GM12878 (cell line): ENCODE data around the gene CTNNBL1. TPM values are rescaled to one million over a fixed set of nuclear protein-coding genes. Genes with fewer than 3 reads are reported as not detected.

Experiments used
- ATAC-seq: fragments of 200-7000 bp; cut with Tn5 transposase; 3 replicates; pipeline ENCODE4 v1.9.1; 2020; ENCODE audit warnings: mild to moderate bottlenecking, moderate library complexity
- BruUV-seq: library from RNA; stranded (reverse); fragments of 400-500 nt; replicated peaks from 2 replicates; lab custom pipeline; 2021; lab: Mats Ljungman, UMichigan
- CTCF ChIA-PET: fragments of 300-600 bp; sonication (Branson Sonifier 250); formaldehyde crosslinking; extraction: SDS; loops from one replicate; lab custom pipeline; 2021; ENCODE audit warnings: inconsistent platforms; lab: Yijun Ruan, JAX
- POLR2A ChIA-PET: fragments of 350-600 bp; formaldehyde crosslinking; extraction: SDS; loops from one replicate; lab custom pipeline; 2021; ENCODE audit warnings: inconsistent platforms; lab: Charles Lee
- RAD21 ChIA-PET: fragments of 300-600 bp; sonication (Branson Sonifier 250); formaldehyde crosslinking; loops from one replicate; lab custom pipeline; 2023; ENCODE audit warnings: antibody characterized with exemption; ENCODE audit not compliant: unreplicated experiment; lab: Charles Lee
- SMC1A ChIA-PET: fragments of 300-600 bp; sonication (Branson Sonifier 250); formaldehyde crosslinking; loops from one replicate; lab custom pipeline; 2023; ENCODE audit not compliant: unreplicated experiment, uncharacterized antibody; lab: Charles Lee
- DNase-seq: peaks from one replicate; pipeline ENCODE4 v3.0.0-alpha.2; 2011; ENCODE audit warnings: low read depth, low spot score
- FAIRE-seq: peaks from 3 replicates; lab custom pipeline; 2011; peaks lifted over from hg19 to GRCh38; lab: Jason Lieb, UNC
- H2AFZ ChIP-seq: 2 replicates; pipeline ENCODE4 v1.6.0; 2011; ENCODE audit warnings: low read depth, low read length, control low read depth; ENCODE audit not compliant: control insufficient read depth
- H3K27ac ChIP-seq: 2 replicates; pipeline ENCODE4 v1.5.1; 2011; ENCODE audit warnings: control low read depth; ENCODE audit not compliant: control insufficient read depth, insufficient read depth
- H3K27me3 ChIP-seq, 2 experiments: replicated peaks in 1 of 2; 2 replicates each; pipeline versions ENCODE4 v1.6.0 to v1.6.1; 2011; ENCODE audit warnings: low read length in 1 of 2; ENCODE audit not compliant: control insufficient read depth in 2 of 2, insufficient read depth in 2 of 2
- H3K36me3 ChIP-seq, 2 experiments: 2 replicates each; pipeline ENCODE4 v1.5.1; 2011; ENCODE audit warnings: low read length in 1 of 2; ENCODE audit not compliant: control insufficient read depth in 2 of 2, insufficient read depth in 2 of 2
- H3K4me1 ChIP-seq: 2 replicates; pipeline ENCODE4 v1.6.1; 2011; ENCODE audit warnings: mild to moderate bottlenecking, low read length, moderate library complexity, mixed read lengths; ENCODE audit not compliant: control insufficient read depth, insufficient read depth
- H3K4me2 ChIP-seq: 2 replicates; pipeline ENCODE4 v1.6.0; 2011; ENCODE audit warnings: control low read depth; ENCODE audit not compliant: control insufficient read depth, insufficient read depth
- H3K4me3 ChIP-seq: fragments of 200-600 bp; sonication (generic); 2 replicates; pipeline ENCODE4 v1.5.1; 2016
- H3K79me2 ChIP-seq: 2 replicates; pipeline ENCODE4 v1.6.0; 2011; ENCODE audit warnings: low read length; ENCODE audit not compliant: control insufficient read depth, insufficient read depth
- H3K9ac ChIP-seq: 2 replicates; pipeline ENCODE4 v1.8.0; 2011; ENCODE audit warnings: low read length, control low read depth, mixed read lengths; ENCODE audit not compliant: control insufficient read depth, insufficient read depth
- H3K9me3 ChIP-seq: replicated peaks from 3 replicates; pipeline ENCODE4 v1.5.1; 2011; ENCODE audit warnings: mild to moderate bottlenecking, low read length; ENCODE audit not compliant: control insufficient read depth, insufficient read depth
- H4K20me1 ChIP-seq: 2 replicates; pipeline ENCODE4 v1.6.0; 2011; ENCODE audit not compliant: control insufficient read depth, insufficient read depth
- ATF7 ChIP-seq: fragments of 450-650 bp; IDR thresholded peaks from 2 replicates; pipeline ENCODE4 v1.6.1; 2016; ENCODE audit warnings: low read depth, mild to moderate bottlenecking
- BACH1 ChIP-seq: fragments of 450-650 bp; IDR thresholded peaks from 2 replicates; pipeline ENCODE4 v1.6.1; 2017; ENCODE audit warnings: mild to moderate bottlenecking, borderline replicate concordance
- CHD2 ChIP-seq: IDR thresholded peaks from 2 replicates; pipeline ENCODE4 v1.6.1; 2011; ENCODE audit warnings: low read depth, low read length, improper control_type of control experiment, borderline replicate concordance
- FOXK2 ChIP-seq: fragments of 450-650 bp; IDR thresholded peaks from 2 replicates; pipeline ENCODE4 v1.6.1; 2017; ENCODE audit warnings: mild to moderate bottlenecking, moderate library complexity
- HCFC1 ChIP-seq: fragments of 150-350 bp; IDR thresholded peaks from 2 replicates; pipeline ENCODE4 v1.6.1; 2014; ENCODE audit warnings: low read length
- MTA3 ChIP-seq: IDR thresholded peaks from 2 replicates; pipeline ENCODE4 v1.6.1; 2012; ENCODE audit warnings: low read length, inconsistent platforms, borderline replicate concordance
- PML ChIP-seq: IDR thresholded peaks from 2 replicates; pipeline ENCODE4 v1.6.1; 2012; ENCODE audit warnings: low read length, inconsistent platforms
- RCOR1 ChIP-seq: conservative IDR thresholded peaks from 2 replicates; pipeline ENCODE4 v1.6.1; 2012; ENCODE audit warnings: low read depth, low read length, improper control_type of control experiment
- TCF3 ChIP-seq: IDR thresholded peaks from 2 replicates; pipeline ENCODE4 v1.6.1; 2012; ENCODE audit warnings: low read depth, mild to moderate bottlenecking, low read length, borderline replicate concordance; ENCODE audit not compliant: insufficient read depth
- YBX1 ChIP-seq: fragments of 450-650 bp; IDR thresholded peaks from 2 replicates; pipeline ENCODE4 v1.6.1; 2016; ENCODE audit warnings: antibody characterized with exemption
- WGBS: methylation state at CpG from one replicate; pipeline ENCODE4 v1.1.6; 2016; ENCODE audit warnings: low lambda C conversion rate; ENCODE audit not compliant: insufficient replicate concordance, insufficient coverage; ENCODE audit errors: missing lambda C conversion rate; 5-methylcytosine and 5-hydroxymethylcytosine counted together
- in situ Hi-C: fragments of 300-500 bp; cut with MboI; formaldehyde crosslinking; loops from 9 replicates; pipeline ENCODE4 v1.14.3; 2018; ENCODE audit warnings: mixed read lengths
- intact Hi-C: fragments of 100-400 bp; cut with micrococcal nuclease; formaldehyde crosslinking; loops from one replicate; pipeline ENCODE4 v1.14.2; 2022; ENCODE audit not compliant: unreplicated experiment
- polyA plus RNA-seq, 11 experiments: library from polyadenylated mRNA; depleted of rRNA in 4 of 11; unstranded in 6 of 11; stranded (reverse) in 5 of 11; fragments of >200 nt; fragmentation: Nextera tagmentation in 4 of 11; fragmentation: Illumina TruSeq in 1 of 11; extraction: Ambion mirVana in 4 of 11; extraction: Trizol in 1 of 11; gene quantifications; 1 replicate in 1 of 11; 2 replicates in 10 of 11; pipeline versions ENCODE4 v1.2.1 to v1.2.3, GENCODE V29; 2011 to 2016; ENCODE audit warnings: inconsistent platforms in 2 of 11, missing spikeins in 2 of 11, low read depth in 1 of 11
- total RNA-seq, 4 experiments: library from RNA; depleted of rRNA in 3 of 4; stranded (reverse); fragments of >200 nt in 3 of 4; fragmentation: Illumina TruSeq in 1 of 4; extraction: Trizol in 1 of 4; gene quantifications; 2 replicates each; pipeline versions ENCODE4 v1.2.1 to v1.2.3, GENCODE V29; 2013 to 2021
- TF ChIP-seq, protein P1 (sequence below), 3 experiments: IDR thresholded peaks in 2 of 3; conservative IDR thresholded peaks in 1 of 3; 2 replicates each; pipeline ENCODE4 v1.5.1; 2011; ENCODE audit warnings: low read depth in 3 of 3, low read length in 3 of 3, mild to moderate bottlenecking in 3 of 3, control low read depth in 2 of 3, moderate library complexity in 2 of 3, inconsistent platforms in 1 of 3, mixed read lengths in 1 of 3; ENCODE audit not compliant: control insufficient read depth in 2 of 3, insufficient read depth in 1 of 3; ENCODE audit errors: extremely low read depth in 1 of 3
- TF ChIP-seq, protein P2 (sequence below): IDR thresholded peaks from 2 replicates; pipeline ENCODE4 v1.6.1; 2012; ENCODE audit warnings: low read length, inconsistent platforms
- TF ChIP-seq, protein P3 (sequence below): fragments of 450-650 bp; formaldehyde crosslinking; IDR thresholded peaks from 2 replicates; pipeline ENCODE4 v1.5.0; 2022; ENCODE audit warnings: mild to moderate bottlenecking, missing genetic modification characterization

Gene CTNNBL1
- total and polyA plus RNA-seq, 10 of the 15 experiments (the other 5 are each of a cell fraction or from before 2014, with no cell fraction given): 43.1 to 102 (median 67.8) TPM

DNA sequence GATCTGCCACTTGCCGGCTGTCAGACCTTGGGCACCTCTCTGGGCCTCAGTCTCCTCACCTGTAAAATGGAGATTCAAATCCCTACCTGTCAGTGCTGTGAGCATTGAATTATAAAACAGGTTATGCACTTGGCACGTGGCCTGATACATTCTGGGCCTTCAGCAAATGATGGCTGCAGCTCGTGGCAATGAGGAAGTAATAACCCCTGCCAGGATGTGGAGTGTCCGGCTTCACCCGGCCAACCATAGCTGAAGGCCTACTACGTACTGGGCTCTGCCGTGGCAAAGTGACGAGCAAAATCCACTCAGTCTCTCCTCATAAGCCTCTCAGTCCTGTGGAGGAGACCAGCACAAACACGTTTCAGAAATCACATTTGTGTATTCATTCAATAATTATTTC is 198.2 kb downstream of the CTNNBL1 start (continued):
- TF ChIP-seq, protein P1, sequence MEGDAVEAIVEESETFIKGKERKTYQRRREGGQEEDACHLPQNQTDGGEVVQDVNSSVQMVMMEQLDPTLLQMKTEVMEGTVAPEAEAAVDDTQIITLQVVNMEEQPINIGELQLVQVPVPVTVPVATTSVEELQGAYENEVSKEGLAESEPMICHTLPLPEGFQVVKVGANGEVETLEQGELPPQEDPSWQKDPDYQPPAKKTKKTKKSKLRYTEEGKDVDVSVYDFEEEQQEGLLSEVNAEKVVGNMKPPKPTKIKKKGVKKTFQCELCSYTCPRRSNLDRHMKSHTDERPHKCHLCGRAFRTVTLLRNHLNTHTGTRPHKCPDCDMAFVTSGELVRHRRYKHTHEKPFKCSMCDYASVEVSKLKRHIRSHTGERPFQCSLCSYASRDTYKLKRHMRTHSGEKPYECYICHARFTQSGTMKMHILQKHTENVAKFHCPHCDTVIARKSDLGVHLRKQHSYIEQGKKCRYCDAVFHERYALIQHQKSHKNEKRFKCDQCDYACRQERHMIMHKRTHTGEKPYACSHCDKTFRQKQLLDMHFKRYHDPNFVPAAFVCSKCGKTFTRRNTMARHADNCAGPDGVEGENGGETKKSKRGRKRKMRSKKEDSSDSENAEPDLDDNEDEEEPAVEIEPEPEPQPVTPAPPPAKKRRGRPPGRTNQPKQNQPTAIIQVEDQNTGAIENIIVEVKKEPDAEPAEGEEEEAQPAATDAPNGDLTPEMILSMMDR (IDR thresholded peaks at IDR 0.05 in 2 of 3, conservative IDR thresholded peaks at IDR 0.05 in 1 of 3; ENCODE audit: control insufficient read depth in 2 of 3, extremely low read depth in 1 of 3, insufficient read depth in 1 of 3, low read depth in 3 of 3, low read length in 3 of 3): no peak
- TF ChIP-seq TCF3 (no peak), HCFC1 (no peak), BACH1 (no peak), RCOR1 (no peak), PML (no peak), ATF7 (no peak), FOXK2 (no peak)
- TF ChIP-seq, protein P2, sequence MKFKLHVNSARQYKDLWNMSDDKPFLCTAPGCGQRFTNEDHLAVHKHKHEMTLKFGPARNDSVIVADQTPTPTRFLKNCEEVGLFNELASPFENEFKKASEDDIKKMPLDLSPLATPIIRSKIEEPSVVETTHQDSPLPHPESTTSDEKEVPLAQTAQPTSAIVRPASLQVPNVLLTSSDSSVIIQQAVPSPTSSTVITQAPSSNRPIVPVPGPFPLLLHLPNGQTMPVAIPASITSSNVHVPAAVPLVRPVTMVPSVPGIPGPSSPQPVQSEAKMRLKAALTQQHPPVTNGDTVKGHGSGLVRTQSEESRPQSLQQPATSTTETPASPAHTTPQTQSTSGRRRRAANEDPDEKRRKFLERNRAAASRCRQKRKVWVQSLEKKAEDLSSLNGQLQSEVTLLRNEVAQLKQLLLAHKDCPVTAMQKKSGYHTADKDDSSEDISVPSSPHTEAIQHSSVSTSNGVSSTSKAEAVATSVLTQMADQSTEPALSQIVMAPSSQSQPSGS: no peak

DNA sequence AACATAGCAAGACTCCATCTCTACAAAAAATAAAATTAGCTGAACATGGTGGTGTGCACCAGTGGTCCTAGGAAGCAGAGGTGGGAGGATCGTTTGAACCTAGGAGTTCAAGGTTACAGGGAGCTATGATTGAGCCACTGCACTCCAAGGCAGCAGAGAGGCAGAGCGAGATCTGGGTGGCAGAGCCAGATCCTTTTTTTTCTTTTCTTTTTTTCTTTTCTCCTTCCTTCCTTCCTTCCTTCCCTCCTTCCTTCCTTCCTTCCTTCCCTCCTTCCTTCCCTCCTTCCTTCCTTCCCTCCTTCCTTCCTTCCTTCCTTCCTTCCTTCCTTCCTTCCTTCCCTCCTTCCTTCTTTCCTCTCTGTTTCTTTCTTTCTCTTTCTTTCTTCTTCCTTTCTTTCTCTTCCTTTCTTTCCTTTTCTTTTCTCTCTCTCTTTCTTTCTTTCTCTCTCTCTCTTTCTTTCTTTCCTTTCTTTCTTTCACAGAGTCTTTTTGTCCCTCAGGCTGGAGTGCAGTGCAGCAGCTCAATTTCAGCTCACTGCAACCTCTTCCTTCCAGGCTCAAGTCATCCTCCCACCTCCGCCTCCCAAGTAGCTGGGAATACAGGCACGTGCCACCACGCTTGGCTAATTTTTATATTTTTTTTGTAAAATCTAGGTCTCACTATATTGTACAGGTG is 199.9 kb downstream of the CTNNBL1 start:
- H3K79me2 ChIP-seq: no peaks in the 10 kb centered on the region
- DNase-seq (no peak), FAIRE-seq (no peak), ATAC-seq (no peak)
- peaks cover 3% of the 10 kb centered on the region; the same call in 1 of the 2 replicates for H3K4me1 ChIP-seq
- in situ Hi-C loops: no loop called here
- H4K20me1 ChIP-seq: no peaks in the 10 kb centered on the region
- no peak overlapping the region for H3K4me3 ChIP-seq
- H3K36me3 ChIP-seq: no peaks in the 10 kb centered on the region
- H3K27me3 ChIP-seq: no peaks in the 10 kb centered on the region
- 57% methylated on average over 5 of the region's 5 CpGs for WGBS
- no peak overlapping the region for H3K4me2 ChIP-seq
- no peak overlapping the region for H3K27ac ChIP-seq
- RAD21 ChIA-PET: interaction anchor here (1.0 kb wide), 1 partner anchor 9 kb away, joined by 3 read pairs; no protein-coding TSS in a partner anchor
- CTCF ChIA-PET: interaction anchor here (0.7 kb wide), 1 partner anchor 327 kb away, joined by 3 read pairs; no protein-coding TSS in a partner anchor
- no peak overlapping the region for H3K9ac ChIP-seq
- intact Hi-C loops: no loop called here
- POLR2A ChIA-PET: no interaction called here
- H2AFZ ChIP-seq: no peak overlapping the region
- BruUV-seq: no TSS peak
- SMC1A ChIA-PET: interaction anchor here (0.8 kb wide), 1 partner anchor 198 kb away, joined by 4 read pairs; no protein-coding TSS in a partner anchor
- no peaks in the 10 kb centered on the region for H3K9me3 ChIP-seq
- TF ChIP-seq, protein P3, sequence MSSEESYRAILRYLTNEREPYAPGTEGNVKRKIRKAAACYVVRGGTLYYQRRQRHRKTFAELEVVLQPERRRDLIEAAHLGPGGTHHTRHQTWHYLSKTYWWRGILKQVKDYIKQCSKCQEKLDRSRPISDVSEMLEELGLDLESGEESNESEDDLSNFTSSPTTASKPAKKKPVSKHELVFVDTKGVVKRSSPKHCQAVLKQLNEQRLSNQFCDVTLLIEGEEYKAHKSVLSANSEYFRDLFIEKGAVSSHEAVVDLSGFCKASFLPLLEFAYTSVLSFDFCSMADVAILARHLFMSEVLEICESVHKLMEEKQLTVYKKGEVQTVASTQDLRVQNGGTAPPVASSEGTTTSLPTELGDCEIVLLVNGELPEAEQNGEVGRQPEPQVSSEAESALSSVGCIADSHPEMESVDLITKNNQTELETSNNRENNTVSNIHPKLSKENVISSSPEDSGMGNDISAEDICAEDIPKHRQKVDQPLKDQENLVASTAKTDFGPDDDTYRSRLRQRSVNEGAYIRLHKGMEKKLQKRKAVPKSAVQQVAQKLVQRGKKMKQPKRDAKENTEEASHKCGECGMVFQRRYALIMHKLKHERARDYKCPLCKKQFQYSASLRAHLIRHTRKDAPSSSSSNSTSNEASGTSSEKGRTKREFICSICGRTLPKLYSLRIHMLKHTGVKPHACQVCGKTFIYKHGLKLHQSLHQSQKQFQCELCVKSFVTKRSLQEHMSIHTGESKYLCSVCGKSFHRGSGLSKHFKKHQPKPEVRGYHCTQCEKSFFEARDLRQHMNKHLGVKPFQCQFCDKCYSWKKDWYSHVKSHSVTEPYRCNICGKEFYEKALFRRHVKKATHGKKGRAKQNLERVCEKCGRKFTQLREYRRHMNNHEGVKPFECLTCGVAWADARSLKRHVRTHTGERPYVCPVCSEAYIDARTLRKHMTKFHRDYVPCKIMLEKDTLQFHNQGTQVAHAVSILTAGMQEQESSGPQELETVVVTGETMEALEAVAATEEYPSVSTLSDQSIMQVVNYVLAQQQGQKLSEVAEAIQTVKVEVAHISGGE (CRISPR knock-in tag): no peak
- TF ChIP-seq YBX1 (no peak), FOXK2 (no peak), CHD2 (no peak), MTA3 (no peak), PML (no peak)
